PC-3 (cell line): ENCODE data around the gene UBAC2. TPM values are rescaled to one million over a fixed set of nuclear protein-coding genes. Genes with fewer than 3 reads are reported as not detected.

Experiments used
- ATAC-seq: fragments of 200-7000 bp; cut with Tn5 transposase; 2 replicates; pipeline ENCODE4 v1.9.1; 2020; ENCODE audit warnings: mild to moderate bottlenecking, moderate library complexity
- BruUV-seq: library from RNA; stranded (reverse); fragments of 400-500 nt; replicated peaks from 2 replicates; lab custom pipeline; 2021; lab: Mats Ljungman, UMichigan
- CTCF ChIA-PET: fragments of 300-600 bp; sonication (Branson Sonifier 250); formaldehyde crosslinking; loops from one replicate; lab custom pipeline; 2022; ENCODE audit warnings: antibody characterized with exemption; lab: Charles Lee
- POLR2A ChIA-PET: fragments of 300-600 bp; sonication (Branson Sonifier 250); formaldehyde crosslinking; loops from one replicate; lab custom pipeline; 2022; ENCODE audit warnings: antibody characterized with exemption; ENCODE audit not compliant: unreplicated experiment; lab: Charles Lee
- DNase-seq: peaks from one replicate; pipeline ENCODE4 v3.0.0-alpha.2; 2015
- H2AFZ ChIP-seq: fragments of 300-600 bp; sonication (generic); 2 replicates; pipeline ENCODE4 v1.6.0; 2016; ENCODE audit warnings: antibody characterized with exemption, low read length
- H3F3A ChIP-seq: fragments of 300-600 bp; sonication (generic); one replicate; pipeline ENCODE4 v1.6.0; 2017; ENCODE audit warnings: antibody characterized with exemption, low read length, control low read depth, mild to moderate bottlenecking; ENCODE audit not compliant: unreplicated experiment
- H3K27ac ChIP-seq: fragments of 300-600 bp; sonication (generic); 2 replicates; pipeline ENCODE4 v1.5.1; 2016; ENCODE audit warnings: mild to moderate bottlenecking, low read length
- H3K27me3 ChIP-seq: fragments of 300-600 bp; sonication (generic); 2 replicates; pipeline ENCODE4 v1.6.1; 2016; ENCODE audit warnings: low read length, mixed read lengths
- H3K36me3 ChIP-seq: fragments of 300-600 bp; sonication (generic); 2 replicates; pipeline ENCODE4 v1.6.1; 2016; ENCODE audit warnings: low read depth, mixed run types, low read length, mixed read lengths
- H3K4me1 ChIP-seq: fragments of 300-600 bp; sonication (generic); 2 replicates; pipeline ENCODE4 v1.5.1; 2016; ENCODE audit warnings: low read length; ENCODE audit not compliant: insufficient read depth
- H3K4me2 ChIP-seq: fragments of 300-600 bp; sonication (generic); 2 replicates; pipeline ENCODE4 v1.6.0; 2016; ENCODE audit warnings: low read length
- H3K4me3 ChIP-seq: fragments of 300-600 bp; sonication (generic); 2 replicates; pipeline ENCODE4 v1.5.1; 2016; ENCODE audit warnings: mild to moderate bottlenecking, low read length, mixed read lengths
- H3K79me2 ChIP-seq: fragments of 300-600 bp; sonication (generic); 2 replicates; pipeline ENCODE4 v1.6.1; 2017; ENCODE audit warnings: low read length, mixed read lengths
- H3K9ac ChIP-seq: fragments of 300-600 bp; sonication (generic); 2 replicates; pipeline ENCODE4 v1.6.0; 2016; ENCODE audit warnings: mild to moderate bottlenecking, low read length
- H3K9me2 ChIP-seq: fragments of 300-600 bp; sonication (generic); replicated peaks from 2 replicates; pipeline ENCODE4 v1.6.1; 2016; ENCODE audit warnings: mixed run types, low read length, mixed read lengths
- H3K9me3 ChIP-seq: fragments of 300-600 bp; sonication (generic); 2 replicates; pipeline ENCODE4 v1.6.1; 2016; ENCODE audit warnings: low read length, mixed read lengths
- H4K20me1 ChIP-seq: fragments of 300-600 bp; sonication (generic); 2 replicates; pipeline ENCODE4 v1.6.1; 2016; ENCODE audit warnings: low read length, mixed read lengths
- EZH2 ChIP-seq: fragments of 300-600 bp; sonication (generic); IDR thresholded peaks from one replicate; pipeline ENCODE4 v1.6.1; 2017; ENCODE audit warnings: antibody characterized with exemption, mild to moderate bottlenecking, low read length; ENCODE audit not compliant: unreplicated experiment
- EZH2phosphoT487 ChIP-seq: fragments of 300-600 bp; sonication (generic); IDR thresholded peaks from 2 replicates; pipeline ENCODE4 v1.6.1; 2018; ENCODE audit warnings: mild to moderate bottlenecking, antibody characterized with exemption, low read length, borderline replicate concordance
- intact Hi-C: fragments of 100-400 bp; cut with micrococcal nuclease; formaldehyde crosslinking; loops from 2 replicates; pipeline ENCODE4 v1.9.0; 2023
- total RNA-seq: library from RNA; depleted of rRNA; stranded (reverse); fragments of >200 nt; gene quantifications from 2 replicates; pipeline ENCODE4 v1.2.3, GENCODE V29; 2014
- TF ChIP-seq, protein P1 (sequence below): fragments of 300-600 bp; sonication (generic); conservative IDR thresholded peaks from 2 replicates; pipeline ENCODE4 v1.5.1; 2017; ENCODE audit warnings: antibody characterized with exemption, low read depth, mild to moderate bottlenecking, low read length

The UBAC2 gene
- total RNA-seq, 1 experiment from 2014 or later: 34.5 TPM

DNA sequence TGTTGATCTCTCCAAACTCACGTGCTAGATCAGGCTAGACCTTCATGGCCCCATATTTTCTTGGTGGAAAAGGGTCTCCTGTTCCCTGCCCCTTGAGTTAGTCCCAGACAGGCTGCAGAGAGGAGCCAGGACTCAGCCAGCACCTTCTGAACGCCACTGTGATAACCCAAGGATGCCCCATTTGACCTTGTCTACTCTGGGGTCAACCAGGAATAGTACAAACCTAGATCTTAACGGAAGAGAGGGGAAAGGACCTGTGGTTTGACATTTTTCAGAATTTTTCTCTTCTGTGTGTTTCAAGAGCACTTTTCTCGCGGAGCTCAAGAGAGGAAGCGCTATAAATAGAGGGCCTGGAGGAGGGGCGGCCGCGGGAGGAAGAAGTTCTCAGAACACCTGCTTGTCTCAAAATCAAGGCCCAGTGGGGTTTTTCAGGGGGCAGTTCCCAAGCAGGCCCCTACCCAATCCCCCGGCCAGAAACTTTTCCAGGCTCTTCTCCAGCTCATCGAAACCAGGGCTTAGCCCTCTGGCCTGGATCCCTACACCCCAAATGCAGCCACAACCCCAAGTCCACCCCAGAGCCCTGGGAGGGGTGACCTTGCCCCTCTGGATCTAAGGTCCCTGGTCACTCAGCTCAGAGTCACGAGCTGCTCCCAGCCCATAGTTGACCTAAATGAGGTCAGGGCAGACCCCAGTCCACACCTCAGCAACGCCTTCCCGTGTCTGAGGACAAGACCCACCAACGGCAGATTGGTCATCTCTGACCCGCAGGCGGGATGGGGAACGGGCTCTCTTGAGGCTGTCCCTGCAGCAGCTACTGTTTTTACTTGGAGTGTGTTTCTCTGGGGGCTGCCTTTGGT lies 225.1 kb downstream of the UBAC2 start:
- no peak overlapping the region for H3K27ac ChIP-seq
- no peaks in the 10 kb centered on the region for H3F3A ChIP-seq
- H2AFZ ChIP-seq: no peak overlapping the region
- no peaks in the 10 kb centered on the region for H3K4me1 ChIP-seq
- DNase-seq: no peak
- no TSS peak for BruUV-seq
- H3K36me3 ChIP-seq: no peaks in the 10 kb centered on the region
- no peak overlapping the region for H3K4me3 ChIP-seq
- no peaks in the 10 kb centered on the region for H3K9me2 ChIP-seq
- no peaks in the 10 kb centered on the region for H3K79me2 ChIP-seq
- no peak for ATAC-seq
- intact Hi-C loops: no loop called here
- POLR2A ChIA-PET: no interaction called here
- H3K4me2 ChIP-seq: no peak overlapping the region
- no peak overlapping the region for H3K9ac ChIP-seq
- no peaks in the 10 kb centered on the region for H3K9me3 ChIP-seq
- H3K27me3 ChIP-seq: no peaks in the 10 kb centered on the region
- CTCF ChIA-PET: no interaction called here
- H4K20me1 ChIP-seq: no peaks in the 10 kb centered on the region
- TF ChIP-seq, protein P1, sequence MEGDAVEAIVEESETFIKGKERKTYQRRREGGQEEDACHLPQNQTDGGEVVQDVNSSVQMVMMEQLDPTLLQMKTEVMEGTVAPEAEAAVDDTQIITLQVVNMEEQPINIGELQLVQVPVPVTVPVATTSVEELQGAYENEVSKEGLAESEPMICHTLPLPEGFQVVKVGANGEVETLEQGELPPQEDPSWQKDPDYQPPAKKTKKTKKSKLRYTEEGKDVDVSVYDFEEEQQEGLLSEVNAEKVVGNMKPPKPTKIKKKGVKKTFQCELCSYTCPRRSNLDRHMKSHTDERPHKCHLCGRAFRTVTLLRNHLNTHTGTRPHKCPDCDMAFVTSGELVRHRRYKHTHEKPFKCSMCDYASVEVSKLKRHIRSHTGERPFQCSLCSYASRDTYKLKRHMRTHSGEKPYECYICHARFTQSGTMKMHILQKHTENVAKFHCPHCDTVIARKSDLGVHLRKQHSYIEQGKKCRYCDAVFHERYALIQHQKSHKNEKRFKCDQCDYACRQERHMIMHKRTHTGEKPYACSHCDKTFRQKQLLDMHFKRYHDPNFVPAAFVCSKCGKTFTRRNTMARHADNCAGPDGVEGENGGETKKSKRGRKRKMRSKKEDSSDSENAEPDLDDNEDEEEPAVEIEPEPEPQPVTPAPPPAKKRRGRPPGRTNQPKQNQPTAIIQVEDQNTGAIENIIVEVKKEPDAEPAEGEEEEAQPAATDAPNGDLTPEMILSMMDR: no peak
- no peak for TF ChIP-seq EZH2phosphoT487
- TF ChIP-seq EZH2: no peak

DNA sequence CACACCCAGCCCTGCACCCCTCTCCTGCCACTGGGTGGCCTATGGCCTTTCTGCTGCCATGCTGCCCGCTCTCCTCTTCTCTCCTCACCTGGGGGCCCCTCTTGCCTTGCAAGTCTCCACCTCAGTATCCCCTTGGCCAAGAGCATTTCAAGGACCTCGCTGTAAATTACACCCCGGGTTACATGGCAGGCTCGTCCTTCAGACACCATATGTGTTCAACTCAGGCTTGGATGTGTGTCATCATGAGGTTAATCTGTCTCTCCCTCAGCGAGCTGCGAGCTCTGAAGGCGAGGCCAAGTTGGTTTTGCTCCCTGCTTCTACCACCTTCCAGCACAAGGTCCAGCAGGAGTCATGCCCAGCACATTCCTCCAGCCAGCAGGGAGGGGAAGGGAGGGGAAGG lies 225.8 kb downstream of the UBAC2 start:
- intact Hi-C loops: no loop called here

More for the DNA sequence above, 225.8 kb downstream of the UBAC2 start:
- no peak overlapping the region for H3K9ac ChIP-seq
- H3K4me1 ChIP-seq: no peaks in the 10 kb centered on the region
- no TSS peak for BruUV-seq
- H2AFZ ChIP-seq: no peak overlapping the region
- H3K27ac ChIP-seq: no peak overlapping the region
- ChIA-PET POLR2A (no interaction called here), CTCF (no interaction called here)
- no peaks in the 10 kb centered on the region for H3F3A ChIP-seq
- H3K36me3 ChIP-seq: no peaks in the 10 kb centered on the region
- TF ChIP-seq EZH2phosphoT487: no peak
- TF ChIP-seq, protein P1: no peak
- no peak overlapping the region for H3K4me3 ChIP-seq
- H3K9me2 ChIP-seq: no peaks in the 10 kb centered on the region
- H3K27me3 ChIP-seq: no peaks in the 10 kb centered on the region
- ATAC-seq (no peak), DNase-seq (no peak)
- no peaks in the 10 kb centered on the region for H4K20me1 ChIP-seq
- no peaks in the 10 kb centered on the region for H3K79me2 ChIP-seq
- H3K4me2 ChIP-seq: no peak overlapping the region
- H3K9me3 ChIP-seq: no peaks in the 10 kb centered on the region
